ENCODE results near the gene MRPL12.

DNA sequence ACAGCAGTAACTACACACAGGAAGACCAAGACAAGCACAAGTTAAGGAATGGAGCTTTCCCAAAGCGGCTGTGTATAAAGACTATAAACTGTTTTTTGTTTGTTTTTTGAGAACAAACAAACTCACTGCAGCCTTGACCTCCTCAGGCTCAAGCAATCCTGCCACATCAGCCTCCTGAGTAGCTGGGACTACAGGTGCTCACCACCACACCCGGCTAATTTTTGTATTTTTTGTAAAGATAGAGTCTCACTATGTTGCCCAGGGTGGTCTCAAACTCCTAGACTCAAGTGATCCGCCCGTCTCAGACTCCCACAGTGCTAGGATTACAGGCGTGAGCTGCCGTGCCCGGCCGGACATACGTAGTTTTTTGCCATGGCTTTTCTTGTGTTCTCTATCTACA, 42.7 kb upstream of the MRPL12 start:
- TF ChIP-seq CTCF (conservative IDR thresholded peaks at IDR 0.05; ENCODE audit: low read depth, low read length) (no peak), EZH2phosphoT487 (IDR thresholded peaks at IDR 0.05; ENCODE audit: borderline replicate concordance, low read length) (no peak), EZH2 (IDR thresholded peaks at IDR 0.05; ENCODE audit: low read length, unreplicated experiment) (no peak)

Data from PC-3 (cell line).